NCI-H1092 treated with DMSO at 0.1 percent for 48 hours (cell line): ENCODE data around the gene UFC1.

Experiments used
- DNase-seq: peaks from one replicate; lab custom pipeline; 2025; lab: John Stamatoyannopoulos, UW

Gene UFC1

GRCh38 chr1:161193561-161194235 lies 39.9 kb downstream of the UFC1 start:
- no peak for DNase-seq

- DNase-seq, result no peak
Measured at GRCh38 chr1:161195171-161195570, 41.4 kb downstream of the UFC1 start.

- DNase-seq, result no peak
Measured at GRCh38 chr1:161196111-161196510, 42.3 kb downstream of the UFC1 start.

GRCh38 chr1:161196521-161197451 lies 43.0 kb downstream of the UFC1 start:
- no peak for DNase-seq

- DNase-seq, result no peak
Measured at GRCh38 chr1:161197560-161198193, 43.9 kb downstream of the UFC1 start.

GRCh38 chr1:161198194-161198896 lies 44.6 kb downstream of the UFC1 start:
- peak; percentile 46 for DNase-seq

GRCh38 chr1:161198897-161199431 lies 45.2 kb downstream of the UFC1 start, which contains the start of gene ADAMTS4:
ADAMTS4 (minus strand) TSS chr1:161199054; CDS start chr1:161198627, 427 bp downstream.
- DNase-seq, result no peak

- DNase-seq, result no peak
Measured at GRCh38 chr1:161199506-161200139, 45.8 kb downstream of the UFC1 start.

GRCh38 chr1:161200421-161200991 lies 46.7 kb downstream of the UFC1 start:
- DNase-seq, result no peak

- no peak for DNase-seq
Measured at GRCh38 chr1:161200992-161201835, 47.4 kb downstream of the UFC1 start.

GRCh38 chr1:161201836-161202712 lies 48.3 kb downstream of the UFC1 start, which contains the start of gene NDUFS2:
NDUFS2 (plus strand) TSS chr1:161202367; CDS start chr1:161202386, 19 bp downstream.
- DNase-seq, result peak; percentile 99

GRCh38 chr1:161206411-161207140 lies 52.8 kb downstream of the UFC1 start:
- no peak for DNase-seq

- DNase-seq, result no peak
Measured at GRCh38 chr1:161207173-161207572, 53.4 kb downstream of the UFC1 start.
